ENCODE measurements around the gene TRIAP1.
"Not testable (repeated sequence)": the region's sequence is repeated elsewhere in the genome, so short reads cannot be mapped to it uniquely, and the experiment has no call there.

TRIAP1 gene

GRCh38 chr12:120445911-120446843 lies at the start of gene TRIAP1, which contains the start of gene GATC:
TRIAP1 (minus strand) TSS chr12:120446384; CDS start chr12:120446372, 12 bp downstream.
GATC (plus strand) TSS chr12:120446444; CDS start chr12:120446481, 37 bp downstream.
- DNase-seq = peak; percentile 70

- DNase-seq = no peak
Measured at GRCh38 chr12:120495186-120495730, 49.1 kb upstream of the TRIAP1 start.

- no peak for DNase-seq
Measured at GRCh38 chr12:120490833-120491512, 44.8 kb upstream of the TRIAP1 start.

GRCh38 chr12:120490325-120490724 lies 44.1 kb upstream of the TRIAP1 start:
- no peak for DNase-seq

GRCh38 chr12:120489018-120489417 lies 42.8 kb upstream of the TRIAP1 start:
- DNase-seq = no peak

GRCh38 chr12:120488057-120488640 lies 42.0 kb upstream of the TRIAP1 start:
- DNase-seq = no peak

- DNase-seq = not testable (repeated sequence)
Measured at GRCh38 chr12:120487552-120487951, 41.4 kb upstream of the TRIAP1 start.

GRCh38 chr12:120485961-120486881 lies 40.0 kb upstream of the TRIAP1 start:
- DNase-seq = no peak

- no peak for DNase-seq
Measured at GRCh38 chr12:120483621-120484020, 37.4 kb upstream of the TRIAP1 start.

GRCh38 chr12:120481022-120481767 lies 35.0 kb upstream of the TRIAP1 start:
- no peak for DNase-seq

GRCh38 chr12:120480211-120480610 lies 34.0 kb upstream of the TRIAP1 start:
- DNase-seq = no peak

- DNase-seq = no peak
Measured at GRCh38 chr12:120479458-120479857, 33.3 kb upstream of the TRIAP1 start.

GRCh38 chr12:120475643-120476042 lies 29.5 kb upstream of the TRIAP1 start:
- no peak for DNase-seq

- no peak for DNase-seq
Measured at GRCh38 chr12:120474616-120474960, 28.4 kb upstream of the TRIAP1 start.

GRCh38 chr12:120473807-120474615 lies 27.8 kb upstream of the TRIAP1 start:
- no peak for DNase-seq

GRCh38 chr12:120472521-120472920 lies 26.3 kb upstream of the TRIAP1 start:
- DNase-seq = no peak

GRCh38 chr12:120470150-120470784 lies 24.1 kb upstream of the TRIAP1 start:
- no peak for DNase-seq

- DNase-seq = peak; percentile 93
Measured at GRCh38 chr12:120469450-120470149, 23.4 kb upstream of the TRIAP1 start, which contains the start of gene SRSF9. SRSF9 (minus strand) TSS chr12:120469748; CDS start chr12:120469609, 139 bp downstream.

- no peak for DNase-seq
Measured at GRCh38 chr12:120468821-120469449, 22.8 kb upstream of the TRIAP1 start.
